Spleen (tissue), 11 donors: Measurements from ENCODE around the gene FCAMR. TPM values are rescaled to one million over a fixed set of nuclear protein-coding genes. Genes with fewer than 3 reads are reported as not detected.

Experiments used
- DNase-seq: peaks from one replicate; pipeline ENCODE4 v3.0.0-alpha.2; 2020
- H3K27ac ChIP-seq, 8 donors: fragments of 200-600 bp; sonication (generic) in 7 of 8; 1 replicate in 4 of 8; 2 replicates in 4 of 8; pipeline versions ENCODE4 v1.5.0 to v1.8.0; 2016 to 2021; ENCODE audit warnings: inconsistent platforms in 4 of 8, mild to moderate bottlenecking in 4 of 8, moderate library complexity in 1 of 8
- H3K27me3 ChIP-seq, 7 donors: fragments of 200-600 bp; sonication (generic) in 6 of 7; replicated peaks in 1 of 7; 1 replicate in 4 of 7; 2 replicates in 3 of 7; pipeline versions ENCODE4 v1.5.0 to v1.8.0; 2016 to 2021; ENCODE audit warnings: inconsistent platforms in 3 of 7, mild to moderate bottlenecking in 1 of 7
- H3K36me3 ChIP-seq, 6 donors: fragments of 200-600 bp; sonication (generic) in 5 of 6; 1 replicate in 4 of 6; 2 replicates in 2 of 6; pipeline versions ENCODE4 v1.5.0 to v1.8.0; 2016 to 2021; ENCODE audit warnings: inconsistent platforms in 2 of 6
- H3K4me1 ChIP-seq, 6 donors: fragments of 200-600 bp; sonication (generic) in 5 of 6; 1 replicate in 3 of 6; 2 replicates in 3 of 6; pipeline versions ENCODE4 v1.5.0 to v1.8.0; 2016 to 2021; ENCODE audit warnings: inconsistent platforms in 3 of 6
- H3K4me3 ChIP-seq, 8 donors: fragments of 200-600 bp; sonication (generic) in 7 of 8; 1 replicate in 4 of 8; 2 replicates in 4 of 8; pipeline versions ENCODE4 v1.5.0 to v1.8.0; 2016 to 2021; ENCODE audit warnings: inconsistent platforms in 4 of 8, mild to moderate bottlenecking in 4 of 8, moderate library complexity in 2 of 8
- H3K9me3 ChIP-seq, 8 donors: fragments of 200-600 bp; sonication (generic) in 7 of 8; 1 replicate in 4 of 8; 2 replicates in 4 of 8; pipeline versions ENCODE4 v1.5.0 to v1.8.0; 2016 to 2021; ENCODE audit warnings: inconsistent platforms in 4 of 8
- POLR2A ChIP-seq, 3 donors: fragments of 450-650 bp; IDR thresholded peaks; one replicate each; pipeline ENCODE4 v1.5.1; 2017; ENCODE audit warnings: antibody characterized with exemption in 3 of 3, mild to moderate bottlenecking in 1 of 3
- POLR2AphosphoS5 ChIP-seq, 3 donors: sonication (generic); formaldehyde crosslinking; IDR thresholded peaks; one replicate each; pipeline ENCODE4 v1.5.1; 2017; ENCODE audit warnings: antibody characterized with exemption in 3 of 3
- WGBS, 5 donors: extraction: QIAGEN DNeasy Blood & Tissue Kit in 3 of 5; methylation state at CpG; one replicate each; pipeline versions ENCODE4 v1.1.5 to v1.1.7; 2013 to 2018; 5-methylcytosine and 5-hydroxymethylcytosine counted together
- intact Hi-C: fragments of 100-400 bp; cut with DNase I; formaldehyde crosslinking; loops from one replicate; pipeline ENCODE4 v1.15.0; 2023; ENCODE audit warnings: low total_unique reads
- polyA plus RNA-seq, 3 donors: library from polyadenylated mRNA; stranded (reverse); fragments of 200-250 nt; gene quantifications; one replicate each; pipeline ENCODE4 v1.2.1, GENCODE V29; 2013
- total RNA-seq, 7 donors: library from RNA; depleted of rRNA in 3 of 7; stranded (reverse); fragments of >200 nt in 3 of 7; fragmentation: NEBNext Ultra II Directional in 4 of 7; extraction: Animal tissue kit (Norgen Biotek cat#: 25700) in 4 of 7; gene quantifications; one replicate each; pipeline versions ENCODE4 v1.1.0 to v1.2.1, GENCODE V29; 2016 to 2021
- TF ChIP-seq, protein P1 (sequence below), 11 experiments: fragments of 200-600 bp in 7 of 11; fragments of 450-650 bp in 4 of 11; sonication (generic) in 4 of 11; IDR thresholded peaks in 8 of 11; conservative IDR thresholded peaks in 3 of 11; 1 replicate in 7 of 11; 2 replicates in 4 of 11; pipeline versions ENCODE4 v1.4.0 to v1.8.0; 2016 to 2021; ENCODE audit warnings: antibody characterized with exemption in 11 of 11, inconsistent platforms in 4 of 11, mild to moderate bottlenecking in 1 of 11
- donor health status: healthy with polysubstance abuse.
- donor health status: DM: no; HTN: no; CAD: no; lungs with moderate emphysema.
- donor health status: DM: no; HTN: no; CAD: no.
- donor health status: Bipolar disorder and iron deficiency.
- donor health status: healthy.
- donor health status: DM: no; HTN: no; CAD: no.
- donor health status: DM: yes; HTN: yes; CAD: no.

Gene FCAMR
- total and polyA plus RNA-seq, 10 donors = 0.16 to 1.3 (median 0.38) TPM; not detected in 2

GRCh38 chr1:207001492-207002245, 31.4 kb upstream of the FCAMR start:
- intact Hi-C loops = loop anchor here (10.0 kb wide), 1 partner anchor 73 kb away; no protein-coding TSS in a partner anchor
- H3K9me3 ChIP-seq = no peaks in the 10 kb centered on the region
- H3K4me3 ChIP-seq = no peak overlapping the region
- TF ChIP-seq POLR2AphosphoS5 (IDR thresholded peaks at IDR 0.05) (no peak), POLR2A (IDR thresholded peaks at IDR 0.05) (no peak)
- TF ChIP-seq, protein P1, sequence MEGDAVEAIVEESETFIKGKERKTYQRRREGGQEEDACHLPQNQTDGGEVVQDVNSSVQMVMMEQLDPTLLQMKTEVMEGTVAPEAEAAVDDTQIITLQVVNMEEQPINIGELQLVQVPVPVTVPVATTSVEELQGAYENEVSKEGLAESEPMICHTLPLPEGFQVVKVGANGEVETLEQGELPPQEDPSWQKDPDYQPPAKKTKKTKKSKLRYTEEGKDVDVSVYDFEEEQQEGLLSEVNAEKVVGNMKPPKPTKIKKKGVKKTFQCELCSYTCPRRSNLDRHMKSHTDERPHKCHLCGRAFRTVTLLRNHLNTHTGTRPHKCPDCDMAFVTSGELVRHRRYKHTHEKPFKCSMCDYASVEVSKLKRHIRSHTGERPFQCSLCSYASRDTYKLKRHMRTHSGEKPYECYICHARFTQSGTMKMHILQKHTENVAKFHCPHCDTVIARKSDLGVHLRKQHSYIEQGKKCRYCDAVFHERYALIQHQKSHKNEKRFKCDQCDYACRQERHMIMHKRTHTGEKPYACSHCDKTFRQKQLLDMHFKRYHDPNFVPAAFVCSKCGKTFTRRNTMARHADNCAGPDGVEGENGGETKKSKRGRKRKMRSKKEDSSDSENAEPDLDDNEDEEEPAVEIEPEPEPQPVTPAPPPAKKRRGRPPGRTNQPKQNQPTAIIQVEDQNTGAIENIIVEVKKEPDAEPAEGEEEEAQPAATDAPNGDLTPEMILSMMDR (IDR thresholded peaks at IDR 0.05 in 8 of 11, conservative IDR thresholded peaks at IDR 0.05 in 3 of 11) = no peak
- H3K27me3 ChIP-seq = no peaks in the 10 kb centered on the region
- H3K27ac ChIP-seq = no peak overlapping the region
- peaks cover 0 to 8% (median 0%) of the 10 kb centered on the region in 6 donors for H3K4me1 ChIP-seq
- DNase-seq = no peak
- WGBS, 5 donors = 79 to 89% (median 87%) methylated on average over 5 of the region's 5 CpGs
- no peaks in the 10 kb centered on the region for H3K36me3 ChIP-seq

GRCh38 chr1:207000651-207001291, 30.5 kb upstream of the FCAMR start:
- no peaks in the 10 kb centered on the region for H3K27me3 ChIP-seq
- peaks cover 0 to 8% (median 0%) of the 10 kb centered on the region in 6 donors for H3K4me1 ChIP-seq
- intact Hi-C loops = loop anchor here (10.0 kb wide), 1 partner anchor 74 kb away; no protein-coding TSS in a partner anchor
- WGBS, 5 donors = 59 to 66% (median 62%) methylated on average over 5 of the region's 5 CpGs
- H3K4me3 ChIP-seq = no peak overlapping the region
- H3K27ac ChIP-seq = no peak overlapping the region
- no peaks in the 10 kb centered on the region for H3K36me3 ChIP-seq
- no peak for DNase-seq
- TF ChIP-seq, protein P1 (IDR thresholded peaks at IDR 0.05 in 8 of 11, conservative IDR thresholded peaks at IDR 0.05 in 3 of 11) = no peak
- TF ChIP-seq POLR2AphosphoS5 (IDR thresholded peaks at IDR 0.05) (no peak), POLR2A (IDR thresholded peaks at IDR 0.05) (no peak)
- H3K9me3 ChIP-seq = no peaks in the 10 kb centered on the region

- no peak for DNase-seq
- intact Hi-C loops = no loop called here
- no peaks in the 10 kb centered on the region for H3K36me3 ChIP-seq
- no peak overlapping the region for H3K27ac ChIP-seq
- TF ChIP-seq, protein P1 (IDR thresholded peaks at IDR 0.05 in 8 of 11, conservative IDR thresholded peaks at IDR 0.05 in 3 of 11) = no peak
- TF ChIP-seq POLR2AphosphoS5 (IDR thresholded peaks at IDR 0.05) (no peak), POLR2A (IDR thresholded peaks at IDR 0.05) (no peak)
- H3K4me3 ChIP-seq = no peak overlapping the region
- no peaks in the 10 kb centered on the region for H3K9me3 ChIP-seq
- no peaks in the 10 kb centered on the region for H3K4me1 ChIP-seq
- peaks cover 0 to 9% (median 0%) of the 10 kb centered on the region in 7 donors for H3K27me3 ChIP-seq
- 49 to 94% (median 75%) methylated on average over 2 of the region's 2 CpGs for WGBS, 5 donors
Observed at GRCh38 chr1:206998816-206999215, 28.6 kb upstream of the FCAMR start.

GRCh38 chr1:206992790-206993189, 22.5 kb upstream of the FCAMR start:
- intact Hi-C loops = no loop called here
- no peaks in the 10 kb centered on the region for H3K4me1 ChIP-seq
- no peaks in the 10 kb centered on the region for H3K36me3 ChIP-seq
- TF ChIP-seq POLR2AphosphoS5 (IDR thresholded peaks at IDR 0.05) = no peak
- TF ChIP-seq POLR2A (IDR thresholded peaks at IDR 0.05) = no peak
- TF ChIP-seq, protein P1 (IDR thresholded peaks at IDR 0.05 in 8 of 11, conservative IDR thresholded peaks at IDR 0.05 in 3 of 11) = no peak
- H3K27ac ChIP-seq = no peak overlapping the region
- DNase-seq = no peak
- H3K27me3 ChIP-seq = peaks cover 0 to 14% (median 0%) of the 10 kb centered on the region in 7 donors
- H3K9me3 ChIP-seq = no peaks in the 10 kb centered on the region
- no peak overlapping the region for H3K4me3 ChIP-seq
